B cell (primary cell): ENCODE data around the gene ERC2. TPM values are rescaled to one million over a fixed set of nuclear protein-coding genes. Genes with fewer than 3 reads are reported as not detected.

Experiments
- ATAC-seq: fragments of 200-7000 bp; cut with Tn5 transposase; one replicate; pipeline ENCODE4 v1.10.0; 2021; ENCODE audit warnings: low read depth, mild to moderate bottlenecking, moderate number of reproducible peaks, moderate library complexity
- CTCF ChIA-PET: fragments of 350-600 bp; sonication (Branson Sonifier 250); formaldehyde crosslinking; loops from one replicate; lab custom pipeline; 2021; ENCODE audit warnings: antibody characterized with exemption, inconsistent platforms; lab: Charles Lee
- POLR2A ChIA-PET: fragments of 350-600 bp; sonication (Branson Sonifier 250); formaldehyde crosslinking; loops from one replicate; lab custom pipeline; 2021; ENCODE audit warnings: antibody characterized with exemption; lab: Charles Lee
- DNase-seq: peaks from one replicate; pipeline ENCODE4 v3.0.0; 2013
- H2AFZ ChIP-seq: 2 replicates; pipeline ENCODE4 v1.6.1; 2012; ENCODE audit warnings: mild to moderate bottlenecking, low read depth, low read length; ENCODE audit not compliant: insufficient read depth, poor library complexity, severe bottlenecking
- H3K27ac ChIP-seq, 2 donors: 1 replicate in 1 of 2; 2 replicates in 1 of 2; pipeline ENCODE4 v1.5.1; 2012 to 2013; ENCODE audit warnings: low read length in 2 of 2, mild to moderate bottlenecking in 2 of 2, moderate library complexity in 1 of 2
- H3K27me3 ChIP-seq, 4 experiments: fragments of 200-600 bp in 1 of 4; sonication (generic) in 1 of 4; replicated peaks in 1 of 4; 1 replicate in 2 of 4; 2 replicates in 2 of 4; pipeline versions ENCODE4 v1.6.1 to v1.7.0; 2013 to 2016; ENCODE audit warnings: low read length in 3 of 4, mild to moderate bottlenecking in 2 of 4, mixed read lengths in 1 of 4, moderate library complexity in 1 of 4; ENCODE audit not compliant: insufficient read depth in 4 of 4, control insufficient read depth in 3 of 4; ENCODE audit errors: control extremely low read depth in 1 of 4
- H3K36me3 ChIP-seq, 2 experiments: replicated peaks in 1 of 2; 1 replicate in 1 of 2; 2 replicates in 1 of 2; pipeline versions ENCODE4 v1.6.1 to v1.7.1; 2013; ENCODE audit warnings: low read length in 1 of 2; ENCODE audit not compliant: insufficient read depth in 2 of 2, control insufficient read depth in 1 of 2; ENCODE audit errors: control extremely low read depth in 1 of 2, extremely low read depth in 1 of 2
- H3K4me1 ChIP-seq, 2 donors: fragments of 200-600 bp in 1 of 2; sonication (generic) in 1 of 2; 1 replicate in 1 of 2; 2 replicates in 1 of 2; pipeline versions ENCODE4 v1.5.1 to v1.6.1; 2013 to 2017; ENCODE audit warnings: low read length in 2 of 2; ENCODE audit not compliant: control insufficient read depth in 2 of 2, insufficient read depth in 2 of 2
- H3K4me2 ChIP-seq: replicated peaks from 2 replicates; pipeline ENCODE3; 2012; ENCODE audit warnings: mild to moderate bottlenecking, low read depth, low read length; ENCODE audit not compliant: poor library complexity, severe bottlenecking
- H3K4me3 ChIP-seq, 5 experiments: fragments of 200-600 bp in 1 of 5; sonication (generic) in 1 of 5; 1 replicate in 3 of 5; 2 replicates in 2 of 5; pipeline versions ENCODE4 v1.5.1 to v1.7.0; 2011 to 2016; ENCODE audit warnings: low read length in 4 of 5, mild to moderate bottlenecking in 4 of 5, low read depth in 2 of 5, control low read depth in 1 of 5, moderate library complexity in 1 of 5; ENCODE audit not compliant: insufficient read depth in 1 of 5; ENCODE audit errors: control extremely low read depth in 1 of 5, extremely low read depth in 1 of 5
- H3K79me2 ChIP-seq: fragments of 200-600 bp; sonication (generic); one replicate; pipeline ENCODE4 v1.6.0; 2016; ENCODE audit warnings: low read length; ENCODE audit not compliant: control insufficient read depth, insufficient read depth
- H3K9ac ChIP-seq: fragments of 200-600 bp; sonication (generic); 2 replicates; pipeline ENCODE4 v1.6.1; 2017; ENCODE audit warnings: mild to moderate bottlenecking, low read length, moderate library complexity
- H3K9me3 ChIP-seq, 3 donors: one replicate each; pipeline versions ENCODE4 v1.6.1 to v1.7.1; 2013; ENCODE audit warnings: low read length in 2 of 3; ENCODE audit not compliant: control insufficient read depth in 2 of 3, insufficient read depth in 1 of 3; ENCODE audit errors: control extremely low read depth in 1 of 3
- H4K20me1 ChIP-seq: 2 replicates; pipeline ENCODE4 v1.6.0; 2012; ENCODE audit warnings: mild to moderate bottlenecking, low read length; ENCODE audit not compliant: insufficient read depth, control insufficient read depth, poor library complexity, severe bottlenecking
- H3K27ac Mint-ChIP-seq: one replicate; pipeline ENCODE4 v1.8.0; 2021; ENCODE audit warnings: mixed read lengths
- H3K27me3 Mint-ChIP-seq: one replicate; pipeline ENCODE4 v1.8.0; 2021; ENCODE audit warnings: mixed read lengths
- H3K4me1 Mint-ChIP-seq: one replicate; pipeline ENCODE4 v1.8.0; 2021; ENCODE audit warnings: mixed read lengths
- H3K4me3 Mint-ChIP-seq: one replicate; pipeline ENCODE4 v1.8.0; 2021; ENCODE audit warnings: mixed read lengths
- H3K9me3 Mint-ChIP-seq: one replicate; pipeline ENCODE4 v1.8.0; 2022; ENCODE audit warnings: mixed read lengths; ENCODE audit not compliant: insufficient read depth
- CTCF ChIP-seq: fragments of 200-600 bp; IDR thresholded peaks from one replicate; pipeline ENCODE4 v1.8.0; 2022; ENCODE audit warnings: antibody characterized with exemption, mild to moderate bottlenecking
- EZH2 ChIP-seq: IDR thresholded peaks from 2 replicates; pipeline ENCODE4 v1.6.1; 2012; ENCODE audit warnings: borderline replicate concordance, low read depth, mild to moderate bottlenecking, moderate library complexity, low read length; ENCODE audit not compliant: insufficient read depth, poor library complexity, severe bottlenecking
- WGBS: methylation state at CpG from one replicate; pipeline ENCODE4 v1.1.5; 2013; ENCODE audit warnings: missing lambda C conversion rate; ENCODE audit not compliant: insufficient coverage; 5-methylcytosine and 5-hydroxymethylcytosine counted together
- intact Hi-C: fragments of 100-400 bp; cut with micrococcal nuclease; formaldehyde crosslinking; loops from one replicate; pipeline ENCODE4 v1.10.0; 2022
- polyA plus RNA-seq: library from polyadenylated mRNA; depleted of rRNA; stranded (reverse); fragments of >200 nt; gene quantifications from 2 replicates; pipeline ENCODE4 v1.2.3, GENCODE V29; 2012
- total RNA-seq, 2 donors: library from RNA; stranded (reverse); fragments of 120-200 nt in 1 of 2; gene quantifications; 1 replicate in 1 of 2; 2 replicates in 1 of 2; pipeline versions ENCODE4 v1.2.3 to v1.2.4, GENCODE V29; 2013 to 2022

ERC2 gene
- total and polyA plus RNA-seq, 2 donors (not counting 1 experiment from before 2014, with no cell fraction given), result not detected

DNA sequence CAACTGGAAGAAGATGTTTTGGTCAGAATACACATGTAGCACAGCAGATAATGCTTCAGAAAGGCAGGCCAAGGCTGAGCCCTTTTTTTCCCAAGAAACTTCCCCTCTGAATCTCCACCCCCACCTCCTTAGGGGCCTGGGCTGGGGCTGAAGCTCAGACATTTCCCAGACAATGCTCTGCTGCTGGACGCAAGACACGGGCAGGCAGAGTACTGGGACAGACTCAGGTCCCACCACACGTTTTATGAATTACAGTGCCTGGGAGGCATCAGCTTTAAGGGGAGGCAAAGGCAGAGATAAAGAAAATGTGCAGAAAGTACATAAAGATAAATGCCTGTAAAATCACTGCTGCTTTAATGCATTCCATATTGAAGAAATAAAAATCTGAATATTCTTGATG lies 479.4 kb downstream of the ERC2 start:
- no peaks in the 10 kb centered on the region for H3K4me1 Mint-ChIP-seq
- no peaks in the 10 kb centered on the region for H3K9me3 Mint-ChIP-seq
- intact Hi-C loops, result no loop called here
- H3K79me2 ChIP-seq, result no peaks in the 10 kb centered on the region
- H3K27me3 Mint-ChIP-seq, result peaks cover 2% of the 10 kb centered on the region
- 67% methylated on average over 3 of the region's 3 CpGs for WGBS
- H3K36me3 ChIP-seq, result no peaks in the 10 kb centered on the region
- no peaks in the 10 kb centered on the region for H3K9me3 ChIP-seq
- H4K20me1 ChIP-seq, result no peaks in the 10 kb centered on the region
- DNase-seq (no peak), ATAC-seq (no peak)
- H3K4me2 ChIP-seq, result no peak overlapping the region
- no peak overlapping the region for H3K9ac ChIP-seq
- no peaks in the 10 kb centered on the region for H3K4me1 ChIP-seq
- no peak overlapping the region for H3K4me3 Mint-ChIP-seq
- H2AFZ ChIP-seq, result no peak overlapping the region
- H3K27me3 ChIP-seq, result no peaks in the 10 kb centered on the region
- no peak overlapping the region for H3K4me3 ChIP-seq
- no peak overlapping the region for H3K27ac ChIP-seq
- TF ChIP-seq CTCF (no peak), EZH2 (no peak)
- CTCF ChIA-PET, result no interaction called here
- no peak overlapping the region for H3K27ac Mint-ChIP-seq
- POLR2A ChIA-PET, result no interaction called here

DNA sequence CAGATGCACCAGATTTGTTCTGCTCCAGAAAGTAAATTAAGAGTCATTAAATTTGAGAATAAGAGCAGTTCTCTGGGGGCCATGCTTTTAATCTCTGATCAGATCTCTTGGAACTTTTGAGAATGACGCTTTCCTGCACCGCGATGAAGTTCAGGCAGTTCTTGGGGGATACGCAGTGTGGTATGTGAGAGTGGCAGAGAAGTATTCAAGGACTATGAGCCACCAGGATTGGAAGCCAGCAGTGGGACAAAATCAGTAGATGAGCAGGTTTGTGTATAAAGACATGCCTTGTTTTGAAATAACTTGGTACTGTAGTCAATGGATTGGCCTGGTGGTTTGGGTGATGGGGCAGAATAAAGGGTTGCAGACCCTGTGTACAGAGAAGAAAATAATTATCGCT lies 483.6 kb downstream of the ERC2 start:
- no peaks in the 10 kb centered on the region for H3K79me2 ChIP-seq
- H3K9ac ChIP-seq, result no peak overlapping the region
- intact Hi-C loops, result no loop called here
- ATAC-seq (no peak), DNase-seq (no peak)
- H3K27ac ChIP-seq, result no peak overlapping the region
- POLR2A ChIA-PET, result no interaction called here
- H3K9me3 Mint-ChIP-seq, result no peaks in the 10 kb centered on the region
- 98% methylated on average over 4 of the region's 5 CpGs for WGBS
- no peaks in the 10 kb centered on the region for H4K20me1 ChIP-seq
- H3K4me1 Mint-ChIP-seq, result no peaks in the 10 kb centered on the region
- no peak overlapping the region for H3K4me3 Mint-ChIP-seq
- CTCF ChIA-PET, result no interaction called here
- no peaks in the 10 kb centered on the region for H3K9me3 ChIP-seq
- no peak overlapping the region for H2AFZ ChIP-seq
- no peaks in the 10 kb centered on the region for H3K4me1 ChIP-seq
- H3K27me3 Mint-ChIP-seq, result peaks cover 2% of the 10 kb centered on the region
- no peak overlapping the region for H3K4me2 ChIP-seq
- H3K27me3 ChIP-seq, result no peaks in the 10 kb centered on the region
- H3K36me3 ChIP-seq, result no peaks in the 10 kb centered on the region
- TF ChIP-seq EZH2 (no peak), CTCF (no peak)
- H3K4me3 ChIP-seq, result no peak overlapping the region
- H3K27ac Mint-ChIP-seq, result no peak overlapping the region
